ENCODE results near the gene RLN1. TPM values are rescaled to one million over a fixed set of nuclear protein-coding genes. Genes with fewer than 3 reads are reported as not detected.
A peak's percentile ranks its signal among the peaks of the same experiment; 100 is the strongest.

RLN1 gene
- total and polyA plus RNA-seq, 10 of the 15 experiments (the other 5 are each of a cell fraction or from before 2014, with no cell fraction given) = 0.80 to 2.8 (median 1.9) TPM

- TF ChIP-seq NRF1 (conservative IDR thresholded peaks at IDR 0.05; ENCODE audit: low read depth, low read length) (no peak), ETV6 (conservative IDR thresholded peaks at IDR 0.05 in 1 of 2, IDR thresholded peaks at IDR 0.05 in 1 of 2; ENCODE audit: borderline replicate concordance in 1 of 2, low read depth in 1 of 2) (peak in 1 of 2 experiments; percentile 49; a peak in 1 of 4 replicates), CBFB (IDR thresholded peaks at IDR 0.05; ENCODE audit: low read depth) (peak; percentile 70; the same call in 1 of the 2 replicates), WRNIP1 (IDR thresholded peaks at IDR 0.05; ENCODE audit: borderline replicate concordance, low read depth, low read length) (no peak), E2F4 (IDR thresholded peaks at IDR 0.05; ENCODE audit: low read depth, low read length) (no peak), FOXM1 (IDR thresholded peaks at IDR 0.05; ENCODE audit: low read depth, low read length) (no peak), NFIC (IDR thresholded peaks at IDR 0.05; ENCODE audit: low read depth, low read length) (peak; percentile 75; the same call in 1 of the 2 replicates), JUNB (IDR thresholded peaks at IDR 0.05) (peak; percentile 85), IKZF2 (IDR thresholded peaks at IDR 0.05) (peak; percentile 19 to 40; a peak in 3 of 4 replicates), ATF7 (IDR thresholded peaks at IDR 0.05; ENCODE audit: low read depth) (0 out of 2 replicates have a peak, but pooled peaks have one; percentile 27)
Observed at GRCh38 chr9:5389109-5389732, 49.5 kb upstream of the RLN1 start (continued).

- Histone ChIP-seq H3K79me2 (ENCODE audit: control insufficient read depth, insufficient read depth, low read length) (no peaks in the 10 kb centered on the region), H3K27me3 (replicated peaks in 1 of 2; ENCODE audit: control insufficient read depth in 2 of 2, insufficient read depth in 2 of 2, low read length in 1 of 2) (no peaks in the 10 kb centered on the region), H2AFZ (ENCODE audit: control insufficient read depth, low read depth, low read length) (no peak overlapping the region), H4K20me1 (ENCODE audit: control insufficient read depth, insufficient read depth) (no peaks in the 10 kb centered on the region), H3K27ac (ENCODE audit: control insufficient read depth, insufficient read depth) (no peak overlapping the region), H3K9ac (ENCODE audit: control insufficient read depth, insufficient read depth, low read length) (no peak overlapping the region), H3K4me2 (ENCODE audit: control insufficient read depth, insufficient read depth) (no peak overlapping the region), H3K4me1 (ENCODE audit: control insufficient read depth, insufficient read depth, low read length) (peaks cover 9% of the 10 kb centered on the region; the same call in 1 of the 2 replicates), H3K36me3 (ENCODE audit: control insufficient read depth in 2 of 2, insufficient read depth in 2 of 2, low read length in 1 of 2) (no peaks in the 10 kb centered on the region), H3K4me3 (no peak overlapping the region), H3K9me3 (replicated peaks; ENCODE audit: control insufficient read depth, insufficient read depth, low read length) (no peaks in the 10 kb centered on the region)
- in situ Hi-C loops (cut with MboI) (no loop called here), intact Hi-C loops (cut with micrococcal nuclease; ENCODE audit: unreplicated experiment) (no loop called here)
- BruUV-seq (replicated peaks) = no TSS peak
- ATAC-seq = no peak
- WGBS (ENCODE audit: insufficient coverage, insufficient replicate concordance, low lambda C conversion rate, missing lambda C conversion rate) = 88% methylated on average over 5 of the region's 5 CpGs
- ChIA-PET CTCF (no interaction called here), POLR2A (no interaction called here), RAD21 (ENCODE audit: unreplicated experiment) (no interaction called here), SMC1A (ENCODE audit: uncharacterized antibody, unreplicated experiment) (interaction anchor here (1.4 kb wide), 1 partner anchor 51 kb away, joined by 3 read pairs; no protein-coding TSS in a partner anchor)
- no peak for FAIRE-seq
- DNase-seq (ENCODE audit: low read depth, low spot score) = no peak
- TF ChIP-seq RAD51 (IDR thresholded peaks at IDR 0.05) (no peak), YBX1 (IDR thresholded peaks at IDR 0.05) (no peak), ZNF384 (IDR thresholded peaks at IDR 0.05; ENCODE audit: borderline replicate concordance, low read depth, low read length) (no peak), NFIC (IDR thresholded peaks at IDR 0.05; ENCODE audit: low read depth, low read length) (no peak), EED (IDR thresholded peaks at IDR 0.05; ENCODE audit: low read depth) (no peak), SPI1 (IDR thresholded peaks at IDR 0.05; ENCODE audit: borderline replicate concordance, insufficient read depth, low read depth, low read length) (no peak), FOXM1 (IDR thresholded peaks at IDR 0.05; ENCODE audit: low read depth, low read length) (no peak), ATF7 (IDR thresholded peaks at IDR 0.05; ENCODE audit: low read depth) (no peak), IRF4 (IDR thresholded peaks at IDR 0.05; ENCODE audit: low read depth, low read length) (no peak), MYB (IDR thresholded peaks at IDR 0.05; ENCODE audit: borderline replicate concordance, low read depth, low read length) (no peak), RB1 (IDR thresholded peaks at IDR 0.05; ENCODE audit: borderline replicate concordance) (no peak), KAT2A (conservative IDR thresholded peaks at IDR 0.05; ENCODE audit: control insufficient read depth, low read depth, low read length) (no peak), MYC (IDR thresholded peaks at IDR 0.05; ENCODE audit: insufficient read depth, insufficient read length, insufficient replicate concordance, low read length, severe bottlenecking) (no peak), STAT3 (IDR thresholded peaks at IDR 0.05; ENCODE audit: low read depth, low read length) (no peak)
Observed at GRCh38 chr9:5388026-5388819, 48.5 kb upstream of the RLN1 start.
